NCI-H82 treated with DMSO at 0.1 percent for 48 hours (cell line): ENCODE results near the gene TMEM115.

Source experiments
- DNase-seq: peaks from one replicate; lab custom pipeline; 2025; ENCODE audit not compliant: unreplicated experiment; lab: John Stamatoyannopoulos, UW

TMEM115 gene

DNA sequence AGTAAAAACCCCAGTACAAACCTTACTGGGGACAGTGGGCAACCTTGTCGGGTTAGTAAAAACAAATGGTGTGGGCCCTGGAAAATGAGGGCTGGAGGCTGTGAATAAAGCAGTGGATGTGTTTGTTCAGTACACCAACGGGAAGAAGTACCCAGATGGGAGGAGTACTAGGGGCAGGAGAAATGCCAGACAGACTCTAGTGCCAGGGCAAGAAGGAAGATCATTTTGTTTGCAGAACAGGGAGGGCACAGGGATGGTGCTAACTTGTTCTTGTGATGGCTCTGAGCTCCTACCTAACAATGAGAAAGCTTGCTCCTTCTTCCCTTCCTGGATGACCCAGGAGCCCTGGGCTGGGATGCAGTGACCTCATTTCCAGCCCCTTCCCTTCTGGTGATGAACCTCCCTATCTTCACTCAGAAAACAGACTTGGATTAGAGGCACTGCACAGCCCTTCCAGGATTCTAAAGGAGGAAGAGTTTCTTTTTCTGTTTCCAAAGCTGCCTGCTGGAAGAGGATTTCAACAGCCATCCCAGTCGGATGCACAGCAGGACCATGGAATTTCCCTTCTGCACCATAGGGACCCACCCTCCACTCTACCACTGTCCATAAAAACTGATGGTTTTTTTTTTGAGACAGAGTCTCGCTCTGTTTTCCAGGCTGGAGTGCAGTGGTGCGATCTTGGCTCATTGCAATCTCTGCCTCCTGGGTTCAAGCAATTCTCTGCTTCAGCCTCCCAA is 24.8 kb downstream of the TMEM115 start:
- DNase-seq: no peak

DNA sequence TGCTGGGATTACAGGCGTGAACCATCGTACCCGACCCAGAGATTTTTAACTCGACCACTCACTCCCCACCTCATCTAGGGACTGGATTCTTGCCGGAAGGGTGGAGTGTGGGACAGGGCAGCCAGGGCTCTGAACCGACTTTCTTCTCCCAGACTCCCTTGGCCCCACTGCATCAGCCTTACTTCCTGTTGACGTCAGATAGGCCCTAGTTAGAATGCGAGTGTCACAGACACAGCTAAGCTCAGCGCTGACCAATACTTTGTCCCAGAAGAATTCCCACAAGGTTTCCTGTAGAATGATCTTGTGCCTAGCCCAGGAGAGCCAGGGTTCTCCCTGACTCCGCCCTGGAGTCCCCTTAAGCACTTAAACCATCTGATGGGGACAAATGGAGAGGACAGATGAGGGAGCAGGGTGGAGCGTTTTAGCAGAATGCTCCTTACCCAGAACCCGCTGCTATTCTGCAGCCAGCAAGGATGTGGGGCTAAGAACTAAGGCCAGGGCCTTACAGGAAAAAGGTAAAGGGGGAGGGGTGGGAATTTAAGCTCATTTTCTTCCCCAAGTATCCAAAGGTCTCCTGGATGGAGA is 25.5 kb downstream of the TMEM115 start:
- no peak for DNase-seq

DNA sequence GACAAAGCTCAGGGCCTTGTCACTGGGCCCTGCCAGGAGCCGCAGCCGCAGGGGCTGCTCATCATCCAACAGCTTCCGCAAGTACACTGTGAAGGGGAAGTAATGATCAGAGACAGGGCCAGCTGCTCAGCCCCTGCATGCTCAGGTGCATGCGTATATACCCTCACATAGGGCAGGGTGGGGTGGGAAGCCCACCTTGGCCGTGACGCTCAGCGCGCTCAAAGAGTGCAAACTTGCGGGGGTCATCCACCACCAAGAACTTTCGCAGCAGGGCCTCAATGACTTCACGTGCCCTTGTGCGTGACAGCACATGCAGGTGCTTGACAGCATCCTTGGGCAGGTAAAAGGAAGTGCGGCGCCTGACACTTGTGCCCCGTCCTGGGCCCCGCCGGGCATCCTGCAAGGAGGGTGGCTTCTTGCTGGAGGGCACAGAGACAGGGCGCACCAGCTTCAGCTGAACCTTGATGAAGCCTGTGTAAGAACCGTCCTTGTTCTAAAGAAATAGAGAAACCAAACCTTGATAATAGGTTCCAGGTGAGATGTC is 27.9 kb downstream of the TMEM115 start:
- DNase-seq: no peak

DNA sequence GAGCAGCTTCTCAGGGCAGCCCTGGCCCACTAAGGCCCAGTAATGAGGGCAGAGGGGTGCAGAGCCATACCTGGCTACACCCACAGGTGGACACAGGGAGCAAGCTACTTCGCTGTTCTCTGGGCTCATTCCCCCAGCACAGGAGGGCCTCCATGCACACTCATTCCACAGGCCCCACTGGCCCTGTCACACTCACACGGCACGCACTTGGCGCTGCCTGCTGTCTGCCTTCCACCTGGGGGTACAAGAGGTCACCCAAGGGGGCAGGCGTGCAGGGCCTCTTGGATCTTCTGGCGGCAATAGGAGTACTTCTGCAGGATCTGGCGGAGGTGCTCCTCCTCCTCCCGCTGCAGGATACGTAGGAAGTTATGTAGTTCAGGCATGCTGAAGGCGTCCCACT is 29.0 kb downstream of the TMEM115 start:
- DNase-seq: no peak

DNA sequence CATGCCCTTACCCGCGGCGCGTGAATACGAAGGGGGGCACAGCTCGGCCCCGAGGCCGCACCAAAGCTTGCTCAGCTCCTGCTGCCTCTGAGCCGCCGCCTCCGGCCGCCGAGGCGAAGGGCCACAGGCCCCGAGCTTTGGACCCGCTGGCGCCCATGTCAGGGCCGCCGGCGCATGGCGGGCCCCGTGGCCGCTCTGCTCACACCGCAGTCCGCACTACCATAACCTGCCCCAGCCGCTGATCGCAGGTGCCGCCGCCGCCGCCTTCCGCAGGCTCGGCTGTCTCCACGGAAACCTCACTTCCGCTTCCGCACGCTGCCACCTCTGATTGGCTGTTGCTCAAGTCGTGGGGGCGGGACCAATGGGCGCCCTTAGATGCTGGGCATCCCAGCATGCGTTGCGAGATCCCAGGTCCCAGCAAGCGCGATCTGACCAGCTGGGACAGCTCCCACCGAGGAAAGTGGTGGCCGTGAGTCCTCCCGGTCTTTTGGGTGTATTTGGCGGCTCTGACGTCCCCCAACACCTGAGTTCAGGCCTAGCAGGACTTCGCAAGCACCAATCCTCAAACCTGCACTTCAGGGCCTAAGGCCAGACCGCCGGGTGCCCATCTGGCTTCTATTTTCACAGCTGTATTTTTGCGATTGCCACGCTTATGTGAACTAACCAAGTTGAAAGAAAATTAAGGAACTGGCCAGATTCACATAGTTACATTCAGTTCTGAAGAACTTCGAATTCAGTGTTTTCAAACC is 31.2 kb downstream of the TMEM115 start, which contains the start of gene TUSC2:
TSS of gene TUSC2 (minus strand) at position 281 of the 749 bp plus-strand sequence. CDS start at position 157, 124 bp downstream.
- DNase-seq: peak; percentile 76

DNA sequence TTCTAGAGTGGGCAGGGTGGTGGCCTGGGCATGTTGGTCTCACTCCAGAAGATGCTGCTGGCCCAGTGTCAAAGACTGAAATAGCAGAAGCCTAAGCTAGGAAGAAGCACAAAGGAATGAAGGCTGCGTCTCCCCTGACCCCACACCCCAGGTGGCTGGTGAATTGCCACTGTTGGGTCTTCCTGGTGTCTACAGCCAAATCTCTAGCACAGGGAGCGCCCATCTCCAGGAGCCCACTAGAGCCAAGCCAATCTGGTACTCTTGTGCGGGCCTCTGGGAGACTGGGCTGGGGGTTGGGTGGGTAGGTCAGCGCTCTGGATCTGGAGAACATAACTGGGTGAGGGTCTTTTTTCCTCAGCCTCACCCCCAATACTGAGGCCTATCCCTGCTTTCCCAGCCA is 32.2 kb downstream of the TMEM115 start:
- DNase-seq: no peak

DNA sequence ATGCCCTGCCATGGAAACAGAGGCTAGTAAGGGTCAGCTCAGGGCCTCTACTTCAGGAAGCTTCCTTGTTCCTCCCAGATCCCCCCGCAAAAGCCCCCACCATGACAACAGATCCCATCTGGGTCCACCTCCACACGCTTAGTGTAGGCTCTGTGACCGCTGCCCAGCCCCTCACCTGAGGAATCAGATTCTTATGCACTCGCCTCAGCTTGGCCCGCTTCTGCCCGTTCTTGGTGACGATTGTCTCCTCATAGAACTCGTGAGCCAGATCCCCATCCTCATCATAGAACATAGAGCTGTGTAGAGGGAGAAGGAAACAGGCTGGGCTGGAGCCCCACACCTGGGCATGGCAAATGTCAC is 33.2 kb downstream of the TMEM115 start:
- DNase-seq: no peak

DNA sequence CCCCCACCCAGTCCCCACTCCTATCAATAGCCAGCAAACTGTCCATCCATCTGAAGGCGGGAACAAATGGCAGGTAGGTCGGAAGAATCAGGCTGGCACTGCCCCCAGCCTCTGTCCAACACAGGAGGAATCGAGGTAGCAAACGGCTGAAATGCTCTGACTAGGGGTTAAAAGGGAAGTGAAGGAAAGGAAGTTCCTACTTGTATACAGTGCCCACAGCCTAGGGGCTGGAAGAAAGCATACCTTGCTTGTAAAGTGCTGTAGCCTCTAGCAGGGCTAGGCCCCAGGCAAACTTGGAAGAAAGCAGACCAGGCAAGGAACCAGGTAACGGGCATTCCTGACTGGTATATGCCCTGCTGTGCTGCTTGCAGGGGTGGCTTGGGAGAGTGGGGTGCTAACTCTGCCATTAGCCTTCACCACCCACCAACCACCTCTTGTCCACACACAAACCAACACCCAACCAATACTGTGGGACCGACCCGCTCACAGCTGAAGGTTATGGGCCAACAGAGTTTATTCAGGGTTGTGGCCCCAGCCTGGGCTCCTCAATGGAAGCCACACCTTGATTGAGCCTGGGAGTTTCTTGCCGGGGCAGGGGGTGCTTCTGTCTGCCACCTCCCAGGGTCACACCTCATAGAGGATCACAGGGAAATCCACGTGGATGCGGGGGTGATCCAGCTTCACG is 33.7 kb downstream of the TMEM115 start:
- no peak for DNase-seq

DNA sequence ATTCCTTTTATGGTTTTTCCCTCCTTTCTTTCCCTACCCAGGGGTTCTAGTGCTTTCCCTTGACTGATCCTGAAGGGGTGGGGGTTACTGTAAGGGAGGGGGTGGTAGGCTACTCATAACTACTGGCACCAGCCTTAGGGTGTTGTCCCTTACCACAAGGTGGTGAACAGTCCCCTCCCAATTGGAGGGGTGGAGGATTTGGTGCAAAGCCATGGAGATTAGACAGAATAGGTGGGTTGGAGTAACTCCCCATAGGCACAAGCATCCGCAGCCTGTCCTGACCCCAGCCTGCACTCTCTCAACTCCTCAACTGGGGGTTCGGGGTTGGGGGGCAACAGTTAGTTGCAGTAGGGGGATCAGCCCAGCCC is 34.2 kb downstream of the TMEM115 start:
- no peak for DNase-seq

DNA sequence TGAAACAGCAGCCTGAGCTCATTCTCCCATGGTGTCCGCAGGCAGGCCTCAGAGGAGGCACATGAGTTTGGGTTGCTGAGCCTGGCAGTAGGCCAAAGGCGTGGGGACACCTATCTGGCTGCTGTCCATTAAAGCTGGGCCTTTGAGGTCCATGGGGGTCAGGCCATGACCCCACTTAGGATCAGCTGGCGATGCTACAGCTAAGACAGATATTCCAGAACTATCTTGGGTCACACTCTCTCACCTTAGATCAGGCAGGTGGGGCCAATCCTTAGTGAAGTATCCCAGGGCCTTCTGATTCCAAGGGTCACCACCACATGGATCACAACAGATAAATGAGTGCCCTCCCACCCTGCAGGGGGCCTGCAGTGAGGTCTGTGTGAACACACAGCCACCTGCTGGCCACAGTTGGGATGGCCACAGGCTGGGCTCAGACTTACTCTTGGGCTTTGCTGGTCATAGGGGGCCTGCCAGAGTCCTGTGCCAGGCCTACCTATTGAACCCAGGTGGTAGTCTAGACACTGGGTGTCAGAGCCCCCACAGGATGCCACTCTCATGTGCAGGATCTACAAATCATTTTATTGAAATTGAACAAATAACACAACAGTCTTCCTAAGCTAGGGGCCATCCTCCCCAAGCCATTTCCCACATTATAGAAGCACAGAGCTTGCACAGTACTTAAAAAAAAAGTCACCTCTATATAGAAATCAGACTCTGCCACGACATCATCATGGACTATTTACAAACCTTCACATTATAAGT is 34.8 kb downstream of the TMEM115 start:
- peak; percentile 13 for DNase-seq

DNA sequence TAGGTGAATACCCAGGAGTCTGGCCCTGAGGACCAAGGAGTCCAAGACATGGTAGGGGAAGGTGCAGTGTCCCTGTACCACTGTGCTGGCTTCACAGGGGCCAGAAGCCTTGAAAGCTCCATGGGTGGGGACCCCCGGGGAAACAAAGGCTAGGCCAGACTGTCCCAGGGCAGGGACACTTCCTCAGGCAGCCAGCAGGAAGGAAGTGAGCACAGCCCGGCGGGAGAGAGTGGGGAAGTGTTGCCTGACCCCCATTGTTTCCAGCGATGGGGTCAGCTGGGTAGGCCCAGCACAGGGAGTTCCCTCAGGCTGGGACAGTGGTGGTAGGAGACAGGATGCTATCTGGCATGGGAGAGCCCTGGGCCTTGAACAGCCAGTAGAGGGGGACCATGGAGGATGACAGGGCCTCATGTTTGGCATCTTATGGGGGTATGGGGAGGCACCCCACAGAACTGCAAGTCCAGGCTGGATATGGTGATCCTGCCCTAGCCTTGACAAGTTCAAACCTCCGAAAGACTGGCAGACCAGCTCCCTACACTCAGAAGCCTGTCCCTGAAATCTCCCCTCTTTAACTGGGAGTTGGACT is 35.6 kb downstream of the TMEM115 start:
- DNase-seq: no peak

DNA sequence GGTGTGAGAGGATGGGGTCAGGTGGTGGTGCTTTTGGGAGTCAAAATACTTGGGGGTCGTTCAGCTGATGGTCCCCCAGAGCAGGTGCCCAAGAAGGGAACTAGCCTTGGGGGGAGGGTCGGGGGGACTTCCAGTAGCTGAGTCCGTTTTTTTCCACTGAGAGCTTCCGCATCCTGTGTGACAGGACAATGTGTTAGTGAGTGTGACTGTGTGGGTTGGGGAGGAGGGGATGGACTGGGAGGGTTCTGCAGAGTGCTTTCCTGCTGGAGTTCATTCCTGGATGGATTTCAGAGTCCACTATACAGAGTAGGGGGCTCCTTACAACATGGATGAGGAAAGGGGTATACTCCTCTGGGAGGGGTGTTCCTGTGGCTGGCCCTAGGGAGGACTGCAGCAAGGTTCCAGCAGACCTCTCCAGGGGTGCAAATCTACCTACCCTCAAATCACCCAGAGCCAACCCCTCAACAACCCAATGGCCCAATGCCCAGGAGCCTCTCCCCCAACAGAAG is 36.2 kb downstream of the TMEM115 start:
- no peak for DNase-seq

DNA sequence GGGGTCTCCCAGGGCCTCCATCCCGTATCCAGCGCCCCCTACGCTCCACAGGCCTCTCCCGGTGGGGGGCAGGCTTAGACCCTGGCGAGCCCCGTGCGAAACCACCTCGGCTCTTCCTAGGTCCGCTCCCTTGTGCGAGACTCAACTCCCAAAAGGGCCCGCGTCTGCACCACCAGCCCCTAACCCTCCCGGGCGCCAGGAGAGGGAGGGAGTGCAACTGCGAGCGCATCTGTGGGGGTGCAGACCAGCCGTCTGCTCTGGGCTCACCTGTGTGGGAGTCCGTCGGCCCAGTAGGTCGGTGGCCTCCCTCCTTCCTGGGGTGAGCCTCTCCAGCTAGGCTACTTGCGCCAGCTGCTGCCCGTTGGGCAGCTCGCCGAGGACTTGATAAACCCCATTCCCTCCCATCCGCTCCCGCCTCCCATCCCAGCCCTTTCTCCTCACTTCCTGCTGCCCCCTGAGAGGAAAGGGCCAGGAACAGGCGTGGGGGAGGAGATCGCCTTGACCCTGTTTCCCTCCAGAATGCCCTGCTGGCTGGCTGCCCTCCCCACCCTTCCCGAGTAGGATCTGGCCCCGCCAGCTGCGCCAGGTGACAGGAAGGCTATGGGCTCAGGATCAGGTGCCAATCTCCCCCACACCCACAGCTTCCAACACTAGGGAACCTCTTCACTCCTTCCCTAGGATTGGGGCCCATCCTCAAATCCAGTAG is 36.8 kb downstream of the TMEM115 start, which contains the start of gene HYAL2:
TSS of gene HYAL2 (minus strand) at position 360 of the 706 bp plus-strand sequence. CDS start 2,256 bp downstream, outside the sequence.
- DNase-seq: no peak

DNA sequence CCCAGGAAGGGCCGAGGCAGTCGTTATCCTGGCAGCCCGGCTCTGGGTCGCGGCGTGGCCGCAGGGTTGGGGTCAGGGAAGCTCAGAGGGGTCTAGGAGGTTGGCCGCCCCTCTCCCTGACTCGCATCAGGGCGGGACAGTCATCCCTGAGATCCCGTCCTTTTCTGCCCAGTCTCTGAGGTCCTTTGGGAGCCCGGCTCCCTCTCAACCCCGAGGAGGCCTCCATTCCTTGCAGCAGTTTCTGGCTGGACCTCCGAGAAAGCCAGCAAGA is 37.3 kb downstream of the TMEM115 start:
- no peak for DNase-seq

DNA sequence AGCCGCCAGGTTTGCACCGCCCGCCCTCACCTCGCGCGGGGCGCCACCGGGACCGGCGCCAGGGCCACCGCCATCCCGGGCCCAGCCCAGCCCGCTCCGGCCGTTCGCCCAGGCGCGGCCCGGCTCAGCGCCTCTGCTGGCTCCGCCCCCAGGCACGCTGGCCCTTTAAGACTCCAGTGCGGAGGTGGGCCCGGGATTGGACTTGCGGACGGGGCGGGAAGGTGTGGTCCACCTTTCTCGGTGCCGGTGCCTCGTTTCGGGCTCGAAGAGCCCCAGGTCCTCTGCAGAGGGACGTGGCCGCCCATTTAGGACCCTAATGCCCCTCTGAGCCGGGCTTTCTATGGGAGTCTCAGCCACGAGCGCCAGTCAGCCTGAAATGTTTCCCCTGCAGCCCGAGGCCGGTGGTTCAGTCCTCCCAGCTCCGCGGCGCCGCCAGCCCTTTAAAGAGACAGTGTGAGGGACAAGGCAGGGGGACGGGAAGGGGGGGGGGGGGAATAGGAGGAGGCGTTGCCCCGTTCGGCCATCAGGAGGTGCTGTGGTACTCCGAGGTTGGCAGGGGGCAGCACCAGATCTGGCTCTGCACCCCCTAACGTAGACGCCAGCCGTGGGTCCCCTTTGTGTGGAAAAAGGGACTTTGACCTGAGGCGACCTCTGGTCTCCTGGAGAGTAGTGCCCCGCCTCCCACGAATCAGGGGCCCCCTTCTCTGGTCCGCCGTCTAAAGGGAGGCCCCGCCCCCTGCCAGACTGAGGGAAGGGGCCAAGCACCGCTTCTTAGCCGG is 37.8 kb downstream of the TMEM115 start:
- DNase-seq: peak; percentile 67

DNA sequence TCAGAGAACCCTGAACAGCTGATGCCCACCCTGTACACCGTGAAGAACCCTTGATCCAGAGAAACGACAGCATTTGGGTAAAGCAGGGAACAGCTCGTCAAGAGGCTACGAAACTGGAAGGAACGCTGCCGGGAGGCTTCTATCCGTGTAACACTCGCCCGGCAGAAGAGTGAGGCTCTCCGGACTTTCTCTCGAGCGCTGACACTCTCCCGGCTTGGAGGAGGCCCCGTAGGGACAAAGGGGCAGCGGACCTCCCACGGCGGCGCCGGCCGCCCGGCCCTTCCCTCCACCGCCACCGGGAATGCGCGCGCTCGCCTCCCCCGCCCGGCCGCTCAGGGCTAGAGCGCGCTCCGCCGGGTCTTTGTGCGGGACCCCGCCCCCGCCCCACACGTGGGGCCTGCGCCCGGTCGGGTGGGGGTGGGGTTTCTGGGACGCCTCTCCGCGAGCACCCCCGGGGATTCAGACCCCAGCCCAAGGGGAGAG is 38.4 kb downstream of the TMEM115 start:
- DNase-seq: no peak

DNA sequence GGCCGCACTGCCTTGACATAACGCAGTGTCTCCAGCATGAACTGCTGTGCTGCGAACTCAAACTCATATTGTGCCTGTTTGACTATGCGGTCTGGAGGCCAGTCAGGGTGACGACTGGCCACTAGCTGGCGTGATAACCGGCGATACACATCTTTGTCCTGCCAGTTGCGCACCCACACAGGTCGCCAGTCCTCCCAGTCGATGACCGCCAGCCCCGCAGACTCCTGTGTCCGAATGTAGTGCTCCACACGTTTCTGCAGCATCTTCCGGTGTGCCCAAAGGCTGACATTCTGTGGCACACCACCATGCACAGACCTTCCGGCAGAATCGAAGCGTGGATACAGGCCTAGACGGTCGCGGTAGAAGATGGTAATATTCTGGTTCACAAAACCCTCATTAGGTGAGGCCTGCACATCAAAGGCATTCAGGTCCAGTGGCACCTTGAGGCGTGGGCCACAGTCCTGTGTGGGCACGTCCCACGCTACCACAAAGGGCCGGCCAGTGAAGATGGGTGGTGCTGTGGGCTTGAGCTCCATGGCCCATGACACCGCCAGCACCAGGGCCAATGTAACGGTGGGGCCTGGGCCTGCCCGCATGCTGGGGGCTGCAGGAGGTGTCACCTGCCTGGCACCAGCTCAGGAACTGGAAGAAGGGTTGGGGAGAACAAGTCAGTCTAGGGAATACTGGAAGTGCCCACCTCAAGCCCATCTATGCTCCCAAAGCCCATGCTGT is 39.3 kb downstream of the TMEM115 start:
- no peak for DNase-seq
